ENCODE results near the gene SETD6.

The SETD6 gene

GRCh38 chr16:58507963-58508670, 7.2 kb upstream of the SETD6 start:
- no peak for DNase-seq (ENCODE audit: low read depth in 2 of 2)

DNA sequence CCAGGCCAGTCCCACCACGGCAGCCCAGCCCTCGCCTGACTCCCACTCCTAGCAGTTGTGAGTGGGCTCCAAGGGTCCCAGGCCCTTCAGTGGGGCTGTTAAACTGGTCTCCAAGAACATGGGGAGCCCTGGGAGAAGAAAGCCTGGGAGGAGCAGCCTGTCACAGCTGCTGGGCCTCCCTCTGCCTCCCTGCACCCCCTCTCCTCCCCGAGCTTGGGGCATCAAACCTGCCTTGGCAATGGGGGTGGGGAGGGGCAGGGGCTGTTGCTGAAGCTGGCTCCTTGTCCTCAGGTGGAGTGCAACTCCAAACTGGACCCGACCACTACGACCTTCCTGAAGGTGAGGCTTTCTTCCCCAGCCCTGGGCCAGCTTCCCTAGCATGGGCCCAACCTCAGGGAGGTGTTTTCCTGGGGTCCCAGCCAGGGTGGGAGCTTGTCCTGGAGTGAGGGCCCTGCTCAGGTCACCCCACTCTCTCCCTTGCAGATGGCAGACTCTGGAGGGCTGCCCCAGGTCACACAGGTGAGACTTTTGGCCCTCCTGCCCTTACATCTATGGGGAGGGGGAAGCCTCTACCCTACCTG, 6.6 kb upstream of the SETD6 start:
- DNase-seq (ENCODE audit: low read depth in 2 of 2), result no peak

DNA sequence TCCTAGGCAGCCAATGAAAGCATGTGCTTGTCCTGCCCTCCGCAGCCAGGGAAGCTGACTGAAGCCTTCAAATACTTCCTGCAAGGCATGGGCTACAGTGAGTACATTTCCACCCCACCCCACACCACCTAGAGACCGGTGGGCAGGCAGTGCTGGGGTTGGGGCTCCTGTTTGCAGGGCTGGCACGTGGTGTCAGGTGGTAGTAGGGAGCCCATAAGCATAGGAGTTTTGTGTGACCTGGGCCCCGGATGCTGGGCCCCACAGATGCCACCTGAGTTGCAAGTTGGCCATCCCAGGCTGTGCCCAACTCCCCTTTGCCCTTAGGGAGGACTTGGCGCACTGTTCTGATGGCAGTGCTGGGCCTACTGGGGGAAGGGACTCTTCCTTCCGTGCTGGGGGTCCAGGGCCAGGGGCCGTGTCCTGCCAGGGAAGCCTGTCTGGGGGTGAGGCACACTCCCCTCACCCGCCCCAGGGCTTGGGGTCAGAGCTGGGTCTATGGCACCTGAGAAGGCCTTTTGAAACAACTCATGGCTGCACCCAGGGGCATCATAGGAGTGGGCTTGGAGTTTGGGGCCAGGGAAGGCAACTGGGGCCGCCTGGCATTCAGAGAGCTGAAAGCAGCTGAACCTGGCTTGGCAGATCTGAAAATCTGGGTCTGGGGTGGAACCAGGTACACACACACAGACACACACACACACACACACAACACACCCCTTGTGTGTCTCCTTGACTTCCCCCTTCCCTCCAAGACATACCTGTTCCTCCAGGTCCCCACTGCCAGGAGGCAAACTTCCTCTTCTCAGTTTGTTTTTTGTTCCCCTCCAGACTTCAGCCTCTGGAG, 5.8 kb upstream of the SETD6 start:
- DNase-seq (ENCODE audit: low read depth in 2 of 2), result no peak

GRCh38 chr16:58510097-58510775, 5.1 kb upstream of the SETD6 start:
- no peak for DNase-seq (ENCODE audit: low read depth in 2 of 2)

- DNase-seq (ENCODE audit: low read depth in 2 of 2), result no peak
These were observed 4.3 kb upstream of the SETD6 start for GRCh38 chr16:58510776-58511628.

- peak in 1 of 2 experiments; percentile 12 for DNase-seq (ENCODE audit: low read depth in 2 of 2)
These were observed 3.1 kb upstream of the SETD6 start for GRCh38 chr16:58511933-58512815.

DNA sequence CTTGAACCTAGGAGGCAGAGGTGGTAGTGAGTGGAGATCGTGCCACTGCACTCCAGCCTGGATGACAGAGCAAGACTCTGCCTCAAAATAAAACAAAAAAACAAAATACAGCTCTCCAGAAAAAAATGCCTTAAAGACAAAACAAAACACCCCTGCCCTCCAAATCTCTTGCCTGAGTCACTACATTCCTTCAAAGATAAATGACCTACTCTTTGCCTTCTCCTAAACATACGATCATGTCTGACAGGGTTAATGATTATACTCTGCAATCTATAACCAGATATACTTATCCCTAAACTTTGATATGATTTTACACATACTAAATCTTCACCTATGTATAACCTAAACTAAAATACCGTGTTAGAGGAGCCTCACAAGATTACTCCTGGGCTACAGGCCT, 1.4 kb upstream of the SETD6 start:
- DNase-seq (ENCODE audit: low read depth in 2 of 2), result no peak

- no peak for DNase-seq (ENCODE audit: low read depth in 2 of 2)
These were observed 802 bp downstream of the SETD6 start for GRCh38 chr16:58515871-58516767.

GRCh38 chr16:58516768-58517107, 1.4 kb downstream of the SETD6 start:
- DNase-seq (ENCODE audit: low read depth in 2 of 2), result no peak

DNA sequence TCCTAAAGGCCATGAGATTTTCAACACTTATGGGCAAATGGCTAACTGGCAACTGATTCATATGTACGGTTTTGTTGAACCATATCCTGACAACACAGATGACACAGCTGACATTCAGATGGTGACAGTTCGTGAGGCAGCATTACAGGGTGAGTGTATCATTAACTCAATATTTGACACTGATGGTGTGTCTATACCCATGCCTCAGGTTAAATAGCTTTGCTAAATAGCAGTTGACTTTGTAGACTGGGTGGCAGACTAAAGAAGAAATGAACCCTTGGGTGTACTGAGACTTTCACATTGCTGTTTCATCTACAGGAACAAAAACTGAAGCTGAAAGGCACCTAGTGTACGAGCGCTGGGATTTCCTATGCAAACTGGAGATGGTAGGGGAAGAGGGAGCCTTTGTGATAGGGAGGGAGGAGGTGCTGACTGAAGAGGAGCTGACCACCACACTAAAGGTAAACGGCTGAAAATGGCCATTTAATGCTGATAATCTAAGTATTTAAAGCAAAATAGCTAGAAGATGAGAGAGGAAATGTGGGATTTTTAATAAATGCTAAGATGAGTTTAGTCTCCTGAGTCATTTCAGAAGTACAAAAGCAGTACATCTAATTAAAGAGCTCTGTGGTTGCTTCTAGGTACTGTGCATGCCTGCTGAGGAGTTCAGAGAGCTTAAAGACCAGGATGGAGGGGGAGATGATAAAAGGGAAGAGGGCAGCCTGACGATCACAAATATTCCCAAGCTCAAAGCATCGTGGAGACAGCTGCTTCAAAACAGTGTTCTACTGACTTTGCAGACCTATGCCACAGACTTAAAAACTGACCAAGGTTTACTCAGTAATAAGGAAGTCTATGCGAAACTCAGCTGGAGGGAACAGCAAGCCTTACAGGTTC, 3.0 kb downstream of the SETD6 start:
- DNase-seq (ENCODE audit: low read depth in 2 of 2), result no peak

DNA sequence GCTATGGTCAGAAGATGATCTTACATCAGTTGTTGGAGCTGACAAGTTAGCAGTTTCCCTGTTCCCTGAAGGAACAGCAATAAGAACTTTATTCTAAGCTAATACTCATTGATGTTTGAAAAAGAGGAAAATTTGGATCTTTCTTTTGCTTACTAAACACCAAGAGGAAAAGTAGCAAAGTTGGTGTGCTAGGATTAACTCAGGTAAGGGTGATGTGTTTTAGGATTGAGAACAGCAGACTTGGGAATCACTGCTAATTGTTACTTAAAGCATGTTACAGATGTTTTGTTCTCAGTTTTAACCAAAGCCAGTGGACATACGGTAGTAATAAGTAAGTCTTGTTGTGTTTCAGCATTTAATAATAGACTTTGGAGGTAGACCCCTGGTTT, 3.7 kb downstream of the SETD6 start:
- no peak for DNase-seq (ENCODE audit: low read depth in 2 of 2)

DNA sequence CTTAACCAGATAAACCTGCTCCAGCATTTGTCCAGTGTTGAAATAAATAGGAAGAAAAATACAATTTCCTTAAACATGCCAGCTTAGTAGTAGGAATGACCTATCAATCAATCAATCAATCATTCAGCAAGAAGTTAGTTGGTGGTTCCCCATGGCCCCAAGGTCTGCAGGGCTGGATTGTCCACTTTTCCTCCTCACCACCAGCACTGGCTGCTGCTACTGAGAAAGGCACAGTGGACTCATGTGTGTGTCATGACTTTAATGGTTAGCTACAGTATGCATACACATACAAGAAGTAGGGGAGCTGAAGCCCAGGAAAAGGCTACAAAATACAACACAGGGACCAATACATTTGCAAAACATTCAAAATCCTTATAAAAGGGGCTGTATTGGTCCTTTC, 4.4 kb downstream of the SETD6 start:
- DNase-seq (ENCODE audit: low read depth in 2 of 2), result no peak

- DNase-seq (ENCODE audit: low read depth in 2 of 2), result no peak
These were observed 14.9 kb downstream of the SETD6 start for GRCh38 chr16:58530179-58530578.

GRCh38 chr16:58532414-58532813, 17.1 kb downstream of the SETD6 start:
- no peak for DNase-seq (ENCODE audit: low read depth in 2 of 2)

DNA sequence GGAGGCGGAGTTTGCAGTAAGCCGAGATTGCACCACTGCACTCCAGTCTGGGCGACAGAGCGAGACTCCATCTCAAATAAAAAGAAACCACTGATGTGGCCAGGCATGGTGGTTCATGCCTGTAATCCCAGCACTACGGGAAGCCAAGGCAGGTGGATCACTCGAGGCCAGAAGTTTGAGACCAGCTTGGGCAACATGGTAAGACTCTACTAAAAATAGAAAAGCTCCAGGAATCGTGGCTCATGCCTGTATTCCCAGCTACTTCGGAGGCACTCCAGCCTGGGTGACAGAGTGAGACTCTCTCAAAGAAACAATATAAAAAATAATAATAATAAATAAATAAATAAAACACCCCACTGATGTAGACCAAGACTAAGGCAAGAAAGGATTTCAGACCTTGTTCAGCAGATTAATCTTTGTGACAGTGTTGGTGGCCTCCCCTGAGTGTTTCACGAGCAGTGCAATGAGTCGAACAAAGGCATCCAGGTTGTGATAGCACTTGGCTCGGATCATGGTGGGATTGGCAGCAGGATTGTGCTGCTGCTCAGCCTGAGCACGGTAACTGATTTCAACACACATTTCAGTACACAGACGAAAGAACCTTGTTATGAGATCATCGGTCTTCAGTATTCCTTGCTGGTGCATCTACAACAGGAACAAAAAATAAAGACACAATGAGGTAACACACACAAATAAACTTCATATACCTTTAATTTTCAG, 18.6 kb downstream of the SETD6 start:
- DNase-seq (ENCODE audit: low read depth in 2 of 2), result no peak

DNA sequence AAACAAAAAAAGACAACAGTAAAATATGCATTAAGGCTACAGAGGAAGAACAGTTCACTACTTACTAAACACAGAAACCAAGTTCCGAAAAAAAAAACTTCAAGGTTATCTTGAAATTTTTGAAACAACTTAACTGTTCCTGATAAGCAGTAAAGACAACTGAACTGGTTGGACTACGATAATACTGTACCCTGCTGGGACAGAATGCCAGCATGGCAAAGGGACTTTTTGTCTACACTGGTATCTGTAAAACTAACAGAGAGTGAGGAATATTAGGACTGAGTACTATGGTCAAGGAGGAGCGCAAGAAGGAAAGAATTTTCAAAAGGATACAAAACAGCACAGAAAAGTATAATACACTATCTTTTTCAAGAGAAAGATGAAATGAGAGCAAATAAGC, 19.8 kb downstream of the SETD6 start:
- no peak for DNase-seq (ENCODE audit: low read depth in 2 of 2)

- no peak for DNase-seq (ENCODE audit: low read depth in 2 of 2)
These were observed 21.0 kb downstream of the SETD6 start for GRCh38 chr16:58536278-58536677.
